Peyer's patch (tissue), 4 donors: ENCODE measurements around the gene RAD51B.

Source experiments
- POLR2A ChIP-seq, 2 donors: fragments of 450-650 bp; IDR thresholded peaks; one replicate each; pipeline ENCODE4 v1.5.1; 2017; ENCODE audit warnings: antibody characterized with exemption in 2 of 2, mild to moderate bottlenecking in 2 of 2, moderate library complexity in 2 of 2
- TF ChIP-seq, protein P1 (sequence below), 6 experiments: fragments of 450-650 bp in 4 of 6; fragments of 200-600 bp in 2 of 6; sonication (generic) in 1 of 6; IDR thresholded peaks; one replicate each; pipeline ENCODE4 v1.5.1; 2017 to 2019; ENCODE audit warnings: antibody characterized with exemption in 6 of 6, mild to moderate bottlenecking in 3 of 6, moderate library complexity in 1 of 6

DNA sequence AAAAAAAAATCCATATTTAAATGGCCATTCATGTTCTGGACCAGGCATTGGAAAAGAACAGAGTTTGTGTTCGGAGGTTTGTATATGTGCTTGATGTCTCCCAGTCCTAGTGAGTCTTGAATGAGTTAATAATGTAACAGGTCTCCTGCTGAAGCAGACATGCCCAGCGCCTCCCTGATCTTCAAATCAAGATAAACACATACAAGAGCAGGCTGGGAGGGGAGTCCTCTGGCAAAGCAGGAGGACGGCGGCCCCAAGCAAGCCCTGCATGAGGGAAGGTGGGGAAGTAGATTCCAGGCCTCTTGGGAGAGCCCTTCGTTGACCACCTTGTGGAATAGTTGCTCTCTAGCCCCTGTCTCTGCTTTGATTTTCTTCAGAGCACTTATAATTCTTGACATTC lies 817.0 kb downstream of the RAD51B start:
- TF ChIP-seq, protein P1, sequence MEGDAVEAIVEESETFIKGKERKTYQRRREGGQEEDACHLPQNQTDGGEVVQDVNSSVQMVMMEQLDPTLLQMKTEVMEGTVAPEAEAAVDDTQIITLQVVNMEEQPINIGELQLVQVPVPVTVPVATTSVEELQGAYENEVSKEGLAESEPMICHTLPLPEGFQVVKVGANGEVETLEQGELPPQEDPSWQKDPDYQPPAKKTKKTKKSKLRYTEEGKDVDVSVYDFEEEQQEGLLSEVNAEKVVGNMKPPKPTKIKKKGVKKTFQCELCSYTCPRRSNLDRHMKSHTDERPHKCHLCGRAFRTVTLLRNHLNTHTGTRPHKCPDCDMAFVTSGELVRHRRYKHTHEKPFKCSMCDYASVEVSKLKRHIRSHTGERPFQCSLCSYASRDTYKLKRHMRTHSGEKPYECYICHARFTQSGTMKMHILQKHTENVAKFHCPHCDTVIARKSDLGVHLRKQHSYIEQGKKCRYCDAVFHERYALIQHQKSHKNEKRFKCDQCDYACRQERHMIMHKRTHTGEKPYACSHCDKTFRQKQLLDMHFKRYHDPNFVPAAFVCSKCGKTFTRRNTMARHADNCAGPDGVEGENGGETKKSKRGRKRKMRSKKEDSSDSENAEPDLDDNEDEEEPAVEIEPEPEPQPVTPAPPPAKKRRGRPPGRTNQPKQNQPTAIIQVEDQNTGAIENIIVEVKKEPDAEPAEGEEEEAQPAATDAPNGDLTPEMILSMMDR (IDR thresholded peaks at IDR 0.05) = no peak
- TF ChIP-seq POLR2A (IDR thresholded peaks at IDR 0.05) = no peak
